IMR-90 (cell line): Measurements from ENCODE around the gene RNF123. TPM values are rescaled to one million over a fixed set of nuclear protein-coding genes. Genes with fewer than 3 reads are reported as not detected.

ENCODE experiments used
- ATAC-seq: fragments of 200-7000 bp; cut with Tn5 transposase; 2 replicates; pipeline ENCODE4 v1.9.1; 2020; ENCODE audit warnings: low read depth, mild to moderate bottlenecking, moderate library complexity
- BruUV-seq: library from RNA; stranded (reverse); fragments of 400-500 nt; replicated peaks from 2 replicates; lab custom pipeline; 2021; lab: Mats Ljungman, UMichigan
- CTCF ChIA-PET: fragments of 300-600 bp; formaldehyde crosslinking; extraction: SDS; loops from one replicate; lab custom pipeline; 2021; ENCODE audit warnings: antibody characterized with exemption; lab: Yijun Ruan, JAX
- POLR2A ChIA-PET: fragments of 300-600 bp; sonication (Branson Sonifier 250); formaldehyde crosslinking; loops from one replicate; lab custom pipeline; 2022; ENCODE audit warnings: antibody characterized with exemption; ENCODE audit not compliant: unreplicated experiment; lab: Charles Lee
- DNase-seq: peaks from one replicate; pipeline ENCODE4 v3.0.0; 2013
- H2AFZ ChIP-seq: replicated peaks from 2 replicates; pipeline ENCODE3; 2013; ENCODE audit warnings: low read length, mild to moderate bottlenecking; ENCODE audit not compliant: poor library complexity
- H2AK5ac ChIP-seq: 2 replicates; pipeline ENCODE4 v1.6.1; 2013; ENCODE audit warnings: low read depth, low read length, inconsistent platforms
- H2AK9ac ChIP-seq: replicated peaks from 2 replicates; pipeline ENCODE3; 2013; ENCODE audit warnings: mild to moderate bottlenecking, low read depth, low read length, moderate library complexity; ENCODE audit not compliant: poor library complexity
- H2BK120ac ChIP-seq: 2 replicates; pipeline ENCODE4 v1.6.1; 2013; ENCODE audit warnings: low read depth, low read length, inconsistent platforms
- H2BK15ac ChIP-seq: 3 replicates; pipeline ENCODE4 v1.6.1; 2013; ENCODE audit warnings: low read depth, low read length, inconsistent platforms
- H2BK20ac ChIP-seq: 2 replicates; pipeline ENCODE4 v1.6.1; 2013; ENCODE audit warnings: low read depth, mild to moderate bottlenecking, inconsistent platforms, low read length, moderate library complexity
- H2BK5ac ChIP-seq: 2 replicates; pipeline ENCODE4 v1.6.1; 2013; ENCODE audit warnings: mild to moderate bottlenecking, low read depth, low read length, inconsistent platforms; ENCODE audit not compliant: poor library complexity, severe bottlenecking
- H3K14ac ChIP-seq: replicated peaks from 2 replicates; pipeline ENCODE4 v1.6.1; 2013; ENCODE audit warnings: low read depth, low read length, inconsistent platforms
- H3K18ac ChIP-seq: 2 replicates; pipeline ENCODE4 v1.6.1; 2013; ENCODE audit warnings: low read depth, low read length, control low read depth
- H3K23ac ChIP-seq: 2 replicates; pipeline ENCODE4 v1.6.1; 2013; ENCODE audit warnings: low read depth, low read length, inconsistent platforms
- H3K27ac ChIP-seq: 2 replicates; pipeline ENCODE4 v1.5.1; 2013; ENCODE audit warnings: mild to moderate bottlenecking, control low read depth, low read length; ENCODE audit not compliant: insufficient read depth
- H3K27me3 ChIP-seq: 2 replicates; pipeline ENCODE4 v1.6.1; 2013; ENCODE audit warnings: low read length; ENCODE audit not compliant: control insufficient read depth, insufficient read depth
- H3K36me3 ChIP-seq: 2 replicates; pipeline ENCODE4 v1.6.1; 2013; ENCODE audit warnings: low read length, mixed read lengths; ENCODE audit not compliant: control insufficient read depth, insufficient read depth
- H3K4ac ChIP-seq: 2 replicates; pipeline ENCODE4 v1.6.1; 2013; ENCODE audit warnings: low read depth, low read length, inconsistent platforms
- H3K4me1 ChIP-seq: 2 replicates; pipeline ENCODE4 v1.6.1; 2013; ENCODE audit warnings: low read length, mixed read lengths; ENCODE audit not compliant: control insufficient read depth, insufficient read depth
- H3K4me2 ChIP-seq: 2 replicates; pipeline ENCODE4 v1.6.1; 2013; ENCODE audit warnings: low read depth, mild to moderate bottlenecking, control low read depth, low read length, moderate library complexity
- H3K4me3 ChIP-seq: 2 replicates; pipeline ENCODE4 v1.5.1; 2013; ENCODE audit warnings: low read depth, mild to moderate bottlenecking, control low read depth, low read length, moderate library complexity; ENCODE audit not compliant: insufficient read depth
- H3K56ac ChIP-seq: 2 replicates; pipeline ENCODE4 v1.6.1; 2013; ENCODE audit warnings: low read length, inconsistent platforms; ENCODE audit not compliant: insufficient read depth; ENCODE audit errors: extremely low read depth
- H3K79me1 ChIP-seq, 2 experiments: 2 replicates each; pipeline ENCODE4 v1.6.1; 2013; ENCODE audit warnings: low read length in 2 of 2, inconsistent platforms in 1 of 2, low read depth in 1 of 2
- H3K9ac ChIP-seq: 2 replicates; pipeline ENCODE4 v1.6.1; 2013; ENCODE audit warnings: low read depth, low read length, control low read depth
- H3K9me1 ChIP-seq: 2 replicates; pipeline ENCODE4 v1.6.1; 2013; ENCODE audit warnings: low read length, inconsistent platforms; ENCODE audit not compliant: insufficient read depth
- H3K9me3 ChIP-seq: 2 replicates; pipeline ENCODE4 v1.6.1; 2013; ENCODE audit warnings: low read length; ENCODE audit not compliant: control insufficient read depth, insufficient read depth
- H4K20me1 ChIP-seq: 2 replicates; pipeline ENCODE4 v1.6.1; 2013; ENCODE audit warnings: low read length, inconsistent platforms; ENCODE audit not compliant: insufficient read depth
- H4K5ac ChIP-seq: 2 replicates; pipeline ENCODE4 v1.6.1; 2013; ENCODE audit warnings: mild to moderate bottlenecking, low read depth, low read length, control low read depth
- H4K8ac ChIP-seq, 2 experiments: 2 replicates each; pipeline ENCODE4 v1.6.1; 2013; ENCODE audit warnings: low read depth in 2 of 2, low read length in 2 of 2, control low read depth in 1 of 2, inconsistent platforms in 1 of 2
- H4K91ac ChIP-seq: 2 replicates; pipeline ENCODE4 v1.6.1; 2013; ENCODE audit warnings: low read depth, low read length, inconsistent platforms; ENCODE audit not compliant: insufficient read depth
- CEBPB ChIP-seq: IDR thresholded peaks from 2 replicates; pipeline ENCODE4 v1.6.1; 2012; ENCODE audit warnings: low read depth, low read length, improper control_type of control experiment
- RCOR1 ChIP-seq: IDR thresholded peaks from 2 replicates; pipeline ENCODE4 v1.6.1; 2012; ENCODE audit warnings: mild to moderate bottlenecking, low read length, improper control_type of control experiment; ENCODE audit not compliant: insufficient replicate concordance
- RFX5 ChIP-seq: IDR thresholded peaks from 2 replicates; pipeline ENCODE4 v1.8.0; 2012; ENCODE audit warnings: low read depth, mild to moderate bottlenecking, low read length, moderate library complexity
- WGBS, 2 experiments: methylation state at CpG; one replicate each; pipeline versions ENCODE4 v1.1.5 to v1.1.7; 2013; ENCODE audit warnings: missing lambda C conversion rate in 2 of 2; ENCODE audit not compliant: insufficient read length in 1 of 2; ENCODE audit errors: extremely low coverage in 2 of 2; 5-methylcytosine and 5-hydroxymethylcytosine counted together
- dilution Hi-C: fragments of 300-500 bp; cut with HindIII; formaldehyde crosslinking; loops from one replicate; pipeline ENCODE4 v1.14.3; 2018; ENCODE audit warnings: low sequenced_read_pairs; ENCODE audit not compliant: unreplicated experiment
- in situ Hi-C: fragments of 300-500 bp; cut with MboI; formaldehyde crosslinking; loops from 3 replicates; pipeline ENCODE4 v1.14.3; 2019; ENCODE audit warnings: low sequenced_read_pairs, inconsistent platforms, mixed read lengths
- intact Hi-C: fragments of 100-400 bp; cut with micrococcal nuclease; formaldehyde crosslinking; loops from 2 replicates; pipeline ENCODE4 v1.10.0; 2022
- polyA plus RNA-seq, 3 experiments: library from polyadenylated mRNA; depleted of rRNA; stranded (reverse); fragments of >200 nt; gene quantifications; 2 replicates each; pipeline ENCODE4 v1.2.3, GENCODE V29; 2012; ENCODE audit warnings: low replicate concordance in 1 of 3
- total RNA-seq: library from RNA; depleted of rRNA; stranded (reverse); fragments of >200 nt; gene quantifications from 2 replicates; pipeline ENCODE4 v1.2.3, GENCODE V29; 2012

The RNF123 gene
- total and polyA plus RNA-seq, 2 of the 4 experiments (the other 2 are of a cell fraction): 13.4 to 37.7 TPM

- ChIA-PET CTCF (no interaction called here), POLR2A (no interaction called here)
- H3K4me2 ChIP-seq: no peak overlapping the region
- H2BK20ac ChIP-seq: no peak overlapping the region
- H3K27me3 ChIP-seq: no peaks in the 10 kb centered on the region
- H2BK120ac ChIP-seq: no peak overlapping the region
- H3K18ac ChIP-seq: no peak overlapping the region
- no peak overlapping the region for H3K4ac ChIP-seq
- peaks cover 47% of the 10 kb centered on the region for H4K20me1 ChIP-seq
- H3K14ac ChIP-seq: no peak overlapping the region
- no peak overlapping the region for H3K56ac ChIP-seq
- WGBS, 2 experiments: 100% methylated on average over 1 of the region's 1 CpG; no CpG with 5 or more reads in 1 of the 2 experiments
- H4K91ac ChIP-seq: no peak overlapping the region
- dilution Hi-C loops (no loop called here), intact Hi-C loops (no loop called here), in situ Hi-C loops (no loop called here)
- no peak overlapping the region for H2AK9ac ChIP-seq
- H3K23ac ChIP-seq: no peak overlapping the region
- H3K36me3 ChIP-seq: no peaks in the 10 kb centered on the region
- H4K8ac ChIP-seq: no peak overlapping the region
- no TSS peak for BruUV-seq
- H3K9me1 ChIP-seq: peaks cover 7% of the 10 kb centered on the region; the same call in 1 of the 2 replicates
- H3K4me3 ChIP-seq: no peak overlapping the region
- ATAC-seq (no peak), DNase-seq (no peak)
- H2BK5ac ChIP-seq: no peak overlapping the region
- no peaks in the 10 kb centered on the region for H3K9me3 ChIP-seq
- H4K5ac ChIP-seq: no peak overlapping the region
- H3K79me1 ChIP-seq: peaks cover 38 to 73% of the 10 kb centered on the region in 2 experiments
- no peak overlapping the region for H3K9ac ChIP-seq
- H2AK5ac ChIP-seq: no peak overlapping the region
- TF ChIP-seq RCOR1 (no peak), RFX5 (no peak), CEBPB (no peak)
- no peak overlapping the region for H2BK15ac ChIP-seq
- no peak overlapping the region for H2AFZ ChIP-seq
- H3K4me1 ChIP-seq: peaks cover 5% of the 10 kb centered on the region; the same call in 1 of the 2 replicates
- no peak overlapping the region for H3K27ac ChIP-seq
Measured at GRCh38 chr3:49754536-49754935, 65.2 kb downstream of the RNF123 start.
